ENCODE results near the gene FBXL16.

DNA sequence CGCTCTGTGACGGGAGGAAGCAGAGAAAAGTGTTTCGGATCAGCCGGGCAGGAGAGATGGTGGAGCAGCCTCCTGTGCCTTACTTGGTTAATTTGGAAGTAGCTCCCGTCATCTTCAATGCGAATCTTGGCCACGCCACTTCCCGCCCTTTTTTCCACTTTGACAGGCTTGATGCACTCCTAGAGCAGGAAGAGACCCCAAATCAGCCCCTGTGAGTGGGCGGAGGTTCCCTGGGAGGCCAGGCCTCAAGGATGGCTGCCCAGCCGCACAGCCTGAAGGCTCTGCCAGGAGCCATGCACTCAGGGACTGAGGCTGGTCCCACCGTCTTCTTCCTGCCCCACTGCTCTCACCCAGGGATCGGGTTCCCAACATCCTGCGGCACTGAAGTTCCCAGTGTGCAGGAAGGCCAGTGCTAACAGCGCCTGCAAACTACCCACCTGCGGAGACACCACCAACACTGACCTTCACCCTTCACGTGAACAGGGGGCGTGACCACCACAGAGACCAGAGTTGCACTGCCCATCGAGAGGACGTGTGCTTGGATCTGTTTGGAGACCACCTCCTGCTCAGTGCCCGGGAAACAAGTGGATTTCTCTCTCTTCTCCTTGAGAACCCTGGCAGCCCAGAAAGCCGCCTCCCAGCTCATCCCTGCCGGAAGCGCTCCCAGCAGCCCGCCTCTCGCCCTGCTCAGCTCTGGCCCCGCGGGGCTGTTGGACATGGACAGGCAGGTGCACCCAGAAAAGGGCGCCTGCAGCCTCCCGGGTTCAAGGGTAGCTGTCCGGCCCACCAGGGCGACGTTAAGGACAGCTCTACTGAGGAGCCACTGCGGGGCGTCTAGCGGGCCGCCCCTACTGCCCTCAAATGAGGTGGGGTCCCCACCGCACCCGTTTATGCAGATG is 34.2 kb upstream of the FBXL16 start:
- TF ChIP-seq, protein P1, sequence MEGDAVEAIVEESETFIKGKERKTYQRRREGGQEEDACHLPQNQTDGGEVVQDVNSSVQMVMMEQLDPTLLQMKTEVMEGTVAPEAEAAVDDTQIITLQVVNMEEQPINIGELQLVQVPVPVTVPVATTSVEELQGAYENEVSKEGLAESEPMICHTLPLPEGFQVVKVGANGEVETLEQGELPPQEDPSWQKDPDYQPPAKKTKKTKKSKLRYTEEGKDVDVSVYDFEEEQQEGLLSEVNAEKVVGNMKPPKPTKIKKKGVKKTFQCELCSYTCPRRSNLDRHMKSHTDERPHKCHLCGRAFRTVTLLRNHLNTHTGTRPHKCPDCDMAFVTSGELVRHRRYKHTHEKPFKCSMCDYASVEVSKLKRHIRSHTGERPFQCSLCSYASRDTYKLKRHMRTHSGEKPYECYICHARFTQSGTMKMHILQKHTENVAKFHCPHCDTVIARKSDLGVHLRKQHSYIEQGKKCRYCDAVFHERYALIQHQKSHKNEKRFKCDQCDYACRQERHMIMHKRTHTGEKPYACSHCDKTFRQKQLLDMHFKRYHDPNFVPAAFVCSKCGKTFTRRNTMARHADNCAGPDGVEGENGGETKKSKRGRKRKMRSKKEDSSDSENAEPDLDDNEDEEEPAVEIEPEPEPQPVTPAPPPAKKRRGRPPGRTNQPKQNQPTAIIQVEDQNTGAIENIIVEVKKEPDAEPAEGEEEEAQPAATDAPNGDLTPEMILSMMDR (optimal IDR thresholded peaks at IDR 0.05 in 1 of 3, IDR thresholded peaks at IDR 0.05 in 1 of 3, conservative IDR thresholded peaks at IDR 0.05 in 1 of 3; ENCODE audit: extremely low read depth in 1 of 3, insufficient read depth in 2 of 3, low read length in 3 of 3): no peak
- TF ChIP-seq EZH2 (IDR thresholded peaks at IDR 0.05; ENCODE audit: low read length): no peak

Data from keratinocyte (primary cell).